ENCODE results near the gene NGEF. TPM values are rescaled to one million over a fixed set of nuclear protein-coding genes. Genes with fewer than 3 reads are reported as not detected.

The NGEF gene
- total RNA-seq, 4 donors from 2014 or later: 4.0 to 16.5 (median 6.2) TPM

DNA sequence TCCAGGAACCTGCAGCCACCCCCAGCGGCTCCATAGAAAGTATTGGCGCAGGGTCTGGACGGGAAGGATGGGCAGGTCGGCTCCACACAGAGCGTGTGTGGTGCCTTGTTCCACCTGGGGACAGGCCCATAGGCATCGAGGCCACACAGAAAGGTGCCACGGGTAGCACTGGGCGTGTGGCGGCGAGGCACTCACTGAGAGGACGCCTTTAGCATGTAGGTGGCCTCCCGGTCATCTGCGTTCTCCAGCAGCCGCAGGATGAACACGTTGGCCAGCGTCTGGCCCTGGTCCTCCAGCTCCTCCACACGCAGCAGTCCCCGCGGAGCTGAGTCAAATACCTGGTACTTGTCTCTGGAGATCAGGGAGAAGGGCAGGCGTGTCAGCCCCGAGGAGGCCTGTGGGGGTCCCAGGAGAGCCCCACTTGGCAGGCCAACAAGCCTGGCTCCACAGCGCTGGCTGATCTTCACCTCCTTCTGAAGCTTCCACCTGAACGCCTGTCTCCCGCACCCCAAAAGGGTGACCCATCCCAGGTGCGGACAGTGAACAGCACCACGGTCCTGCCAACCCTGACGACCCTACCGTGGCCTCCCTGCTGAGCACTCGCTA is 129.8 kb downstream of the NGEF start:
- H3K36me3 ChIP-seq: peaks cover 0 to 3% (median 0%) of the 10 kb centered on the region in 3 donors
- H3K9me3 ChIP-seq: no peaks in the 10 kb centered on the region
- no peak overlapping the region for H3K27ac ChIP-seq
- no peak for DNase-seq
- TF ChIP-seq POLR2A (IDR thresholded peaks at IDR 0.05): no peak
- TF ChIP-seq, protein P1, sequence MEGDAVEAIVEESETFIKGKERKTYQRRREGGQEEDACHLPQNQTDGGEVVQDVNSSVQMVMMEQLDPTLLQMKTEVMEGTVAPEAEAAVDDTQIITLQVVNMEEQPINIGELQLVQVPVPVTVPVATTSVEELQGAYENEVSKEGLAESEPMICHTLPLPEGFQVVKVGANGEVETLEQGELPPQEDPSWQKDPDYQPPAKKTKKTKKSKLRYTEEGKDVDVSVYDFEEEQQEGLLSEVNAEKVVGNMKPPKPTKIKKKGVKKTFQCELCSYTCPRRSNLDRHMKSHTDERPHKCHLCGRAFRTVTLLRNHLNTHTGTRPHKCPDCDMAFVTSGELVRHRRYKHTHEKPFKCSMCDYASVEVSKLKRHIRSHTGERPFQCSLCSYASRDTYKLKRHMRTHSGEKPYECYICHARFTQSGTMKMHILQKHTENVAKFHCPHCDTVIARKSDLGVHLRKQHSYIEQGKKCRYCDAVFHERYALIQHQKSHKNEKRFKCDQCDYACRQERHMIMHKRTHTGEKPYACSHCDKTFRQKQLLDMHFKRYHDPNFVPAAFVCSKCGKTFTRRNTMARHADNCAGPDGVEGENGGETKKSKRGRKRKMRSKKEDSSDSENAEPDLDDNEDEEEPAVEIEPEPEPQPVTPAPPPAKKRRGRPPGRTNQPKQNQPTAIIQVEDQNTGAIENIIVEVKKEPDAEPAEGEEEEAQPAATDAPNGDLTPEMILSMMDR (IDR thresholded peaks at IDR 0.05): no peak
- H3K4me3 ChIP-seq: no peak overlapping the region
- peaks cover 0 to 20% (median 0%) of the 10 kb centered on the region in 4 donors for H3K27me3 ChIP-seq
- peaks cover 4 to 24% (median 6%) of the 10 kb centered on the region in 3 donors for H3K4me1 ChIP-seq
- WGBS, 2 donors: 81 to 93% methylated on average over 10 to 17 of the region's 29 CpGs
- intact Hi-C loops (cut with DNase I): no loop called here

DNA sequence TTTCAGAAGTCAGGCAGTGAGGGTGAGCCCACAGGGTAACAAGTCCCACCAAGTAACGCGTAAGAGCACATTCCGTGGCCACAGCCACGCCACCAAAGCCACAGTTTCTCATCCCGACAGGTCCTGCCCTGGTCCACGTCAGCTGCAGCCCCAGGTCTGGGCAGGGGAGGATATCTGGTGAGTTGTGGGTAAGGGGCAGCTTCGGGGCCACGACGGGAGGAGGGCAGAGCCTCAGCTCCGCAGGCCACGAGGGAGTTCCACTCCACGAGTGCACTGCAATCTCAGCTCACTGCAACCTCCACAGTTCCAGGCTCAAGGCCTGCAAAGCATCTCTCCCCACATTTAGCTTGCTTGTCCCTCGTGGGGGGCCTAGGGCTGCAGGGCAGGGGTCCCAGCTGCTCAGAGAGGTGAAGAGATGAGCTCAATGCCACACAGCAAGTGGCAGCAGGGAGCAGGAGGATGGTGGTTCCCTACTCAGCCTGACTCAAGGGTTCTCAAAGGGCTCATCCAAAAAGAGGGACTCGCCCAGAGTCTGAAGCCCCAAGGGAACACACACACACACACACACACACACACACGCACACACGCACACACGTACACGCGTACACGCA is 130.4 kb downstream of the NGEF start:
- Histone ChIP-seq H3K4me1 (peaks cover 4 to 24% (median 6%) of the 10 kb centered on the region in 3 donors), H3K27ac (no peak overlapping the region), H3K4me3 (no peak overlapping the region), H3K36me3 (peaks cover 0 to 3% (median 0%) of the 10 kb centered on the region in 3 donors), H3K27me3 (peaks cover 0 to 22% (median 0%) of the 10 kb centered on the region in 4 donors), H3K9me3 (no peaks in the 10 kb centered on the region)
- intact Hi-C loops (cut with DNase I): no loop called here
- TF ChIP-seq, protein P1 (IDR thresholded peaks at IDR 0.05): no peak
- TF ChIP-seq POLR2A (IDR thresholded peaks at IDR 0.05): no peak
- WGBS, 2 donors: 83% methylated on average over 6 of the region's 20 CpGs; no CpG with 5 or more reads in 1 of the 2 donors
- no peak for DNase-seq

DNA sequence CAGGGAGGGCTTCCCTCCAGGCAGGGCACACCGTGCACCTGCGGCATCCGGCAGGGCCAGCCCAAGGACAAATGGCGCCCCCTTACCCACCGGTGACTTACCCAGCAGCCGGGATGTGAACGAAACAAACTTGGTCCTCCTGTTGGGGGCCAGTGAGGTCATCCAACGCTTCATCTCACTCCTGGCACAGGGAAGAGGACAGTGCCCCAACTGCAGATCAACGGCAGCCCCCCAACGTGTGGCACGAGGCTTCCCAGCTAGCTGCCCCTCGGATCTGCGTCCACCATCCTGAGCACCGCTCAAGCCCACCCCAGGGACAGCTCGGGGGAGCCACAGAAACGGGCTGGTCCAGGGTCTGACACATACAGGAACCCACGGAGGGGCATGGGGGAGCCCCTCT is 131.0 kb downstream of the NGEF start:
- TF ChIP-seq POLR2A (IDR thresholded peaks at IDR 0.05): no peak
- TF ChIP-seq, protein P1 (IDR thresholded peaks at IDR 0.05): no peak
- intact Hi-C loops (cut with DNase I): no loop called here
- no peaks in the 10 kb centered on the region for H3K9me3 ChIP-seq
- WGBS, 2 donors: 91% methylated on average over 7 of the region's 17 CpGs; no CpG with 5 or more reads in 1 of the 2 donors
- no peak for DNase-seq
- peaks cover 4 to 25% (median 7%) of the 10 kb centered on the region in 3 donors for H3K4me1 ChIP-seq
- peaks cover 0 to 3% (median 0%) of the 10 kb centered on the region in 3 donors for H3K36me3 ChIP-seq
- peaks cover 0 to 27% (median 0%) of the 10 kb centered on the region in 4 donors for H3K27me3 ChIP-seq
- no peak overlapping the region for H3K4me3 ChIP-seq
- H3K27ac ChIP-seq: no peak overlapping the region

DNA sequence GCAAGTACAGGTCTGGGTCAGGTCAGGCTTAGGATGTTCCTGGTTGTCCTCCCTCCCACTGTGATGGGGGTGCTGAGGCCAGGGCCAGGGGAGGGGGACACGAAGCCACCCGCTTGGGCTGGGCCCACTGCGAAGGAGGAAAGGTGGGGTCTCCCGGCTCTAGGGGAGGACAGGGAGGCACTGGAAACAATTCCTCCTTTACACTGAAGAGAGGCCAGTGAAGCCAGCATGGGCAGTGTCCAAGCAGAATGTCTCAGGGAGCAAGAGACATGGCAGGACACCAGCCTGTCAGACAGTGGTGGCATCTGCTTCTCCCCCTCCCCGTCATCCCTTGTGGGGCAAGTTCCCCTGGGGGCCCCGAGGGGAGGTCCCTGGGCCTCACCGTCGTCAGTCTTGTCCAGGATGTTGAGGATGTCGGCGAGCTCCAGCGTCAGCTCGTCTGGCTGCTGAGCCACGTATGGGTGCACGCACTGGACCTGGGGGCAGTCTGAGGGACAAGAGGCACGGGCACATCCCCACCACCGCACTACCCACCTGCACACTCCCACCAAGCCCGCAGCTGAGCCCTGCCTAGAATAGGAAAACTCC is 132.2 kb downstream of the NGEF start:
- H3K4me3 ChIP-seq: no peak overlapping the region
- intact Hi-C loops (cut with DNase I): no loop called here
- 54 to 84% methylated on average over 3 to 6 of the region's 17 CpGs for WGBS, 2 donors

More for the DNA sequence above, 132.2 kb downstream of the NGEF start:
- H3K4me1 ChIP-seq: peaks cover 7 to 25% (median 18%) of the 10 kb centered on the region in 3 donors
- H3K36me3 ChIP-seq: peaks cover 0 to 3% (median 0%) of the 10 kb centered on the region in 3 donors
- TF ChIP-seq, protein P1 (IDR thresholded peaks at IDR 0.05): no peak
- no peak for TF ChIP-seq POLR2A (IDR thresholded peaks at IDR 0.05)
- H3K27ac ChIP-seq: no peak overlapping the region
- no peak for DNase-seq
- H3K9me3 ChIP-seq: no peaks in the 10 kb centered on the region
- H3K27me3 ChIP-seq: peaks cover 0 to 34% (median 0%) of the 10 kb centered on the region in 4 donors
